HepG2 (cell line): ENCODE measurements around the gene TACC2. TPM values are rescaled to one million over a fixed set of nuclear protein-coding genes. Genes with fewer than 3 reads are reported as not detected.

Experiments used
- ATAC-seq: fragments of 200-7000 bp; cut with Tn5 transposase; 3 replicates; pipeline ENCODE4 v1.9.1; 2020; ENCODE audit warnings: mild to moderate bottlenecking, moderate library complexity
- BruUV-seq: library from RNA; stranded (reverse); fragments of 400-500 nt; replicated peaks from 2 replicates; lab custom pipeline; 2021; lab: Mats Ljungman, UMichigan
- CTCF ChIA-PET: fragments of 300-600 bp; formaldehyde crosslinking; extraction: SDS; loops from one replicate; lab custom pipeline; 2021; ENCODE audit warnings: low total read pairs, inconsistent platforms, low intra/inter-chr PET ratio; lab: Yijun Ruan, JAX
- POLR2A ChIA-PET: fragments of 350-600 bp; sonication (Branson Sonifier 250); formaldehyde crosslinking; loops from one replicate; lab custom pipeline; 2020; ENCODE audit warnings: antibody characterized with exemption, inconsistent platforms; lab: Yijun Ruan, JAX
- DNase-seq: peaks from one replicate; pipeline ENCODE4 v3.0.0-alpha.2; 2015; ENCODE audit warnings: low spot score
- FAIRE-seq: peaks from 3 replicates; lab custom pipeline; 2011; peaks lifted over from hg19 to GRCh38; lab: Jason Lieb, UNC
- H2AFZ ChIP-seq: one replicate; pipeline ENCODE4 v1.6.1; 2011; ENCODE audit warnings: low read length, inconsistent platforms
- H3K27ac ChIP-seq: fragments of 300-600 bp; 3 replicates; pipeline ENCODE4 v1.8.0; 2011; ENCODE audit warnings: mixed run types, mild to moderate bottlenecking, mixed read lengths, low read length, inconsistent platforms; ENCODE audit not compliant: insufficient read depth; ENCODE audit errors: extremely low read length
- H3K27me3 ChIP-seq, 2 experiments: fragments of 200-600 bp in 1 of 2; 2 replicates in 1 of 2; 3 replicates in 1 of 2; pipeline versions ENCODE4 v1.6.0 to v1.8.0; 2011; ENCODE audit warnings: low read length in 2 of 2, mild to moderate bottlenecking in 2 of 2, moderate library complexity in 2 of 2, inconsistent platforms in 1 of 2; ENCODE audit not compliant: insufficient read depth in 2 of 2, control insufficient read depth in 1 of 2
- H3K36me3 ChIP-seq, 2 experiments: fragments of 200-600 bp in 1 of 2; replicated peaks in 1 of 2; 2 replicates in 1 of 2; 3 replicates in 1 of 2; pipeline versions ENCODE4 v1.5.1 to v1.8.0; 2011; ENCODE audit warnings: low read length in 2 of 2, inconsistent platforms in 1 of 2; ENCODE audit not compliant: insufficient read depth in 2 of 2, control insufficient read depth in 1 of 2
- H3K4me1 ChIP-seq: 2 replicates; pipeline ENCODE4 v1.5.1; 2012; ENCODE audit warnings: low read length, inconsistent platforms; ENCODE audit not compliant: insufficient read depth
- H3K4me2 ChIP-seq: 2 replicates; pipeline ENCODE4 v1.6.0; 2011; ENCODE audit warnings: low read depth, low read length, inconsistent platforms
- H3K4me3 ChIP-seq, 3 experiments: fragments of 200-600 bp in 1 of 3; sonication (generic), shearing (Covaris generic) in 1 of 3; replicated peaks in 1 of 3; 2 replicates each; pipeline ENCODE4 v1.5.1; 2011 to 2016; ENCODE audit warnings: low read length in 3 of 3, inconsistent platforms in 2 of 3, low read depth in 2 of 3, mild to moderate bottlenecking in 2 of 3, control low read depth in 1 of 3, mixed read lengths in 1 of 3; ENCODE audit not compliant: insufficient read depth in 1 of 3
- H3K79me2 ChIP-seq: one replicate; pipeline ENCODE4 v1.6.1; 2011; ENCODE audit warnings: low read length, inconsistent platforms; ENCODE audit not compliant: insufficient read depth
- H3K9ac ChIP-seq: 2 replicates; pipeline ENCODE4 v1.6.0; 2011; ENCODE audit warnings: mild to moderate bottlenecking, low read depth, low read length, inconsistent platforms; ENCODE audit not compliant: insufficient read depth
- H3K9me3 ChIP-seq: 2 replicates; pipeline ENCODE4 v1.5.1; 2012; ENCODE audit warnings: mild to moderate bottlenecking, low read length
- H4K20me1 ChIP-seq: 2 replicates; pipeline ENCODE4 v1.6.0; 2011; ENCODE audit warnings: inconsistent platforms, mild to moderate bottlenecking, low read length, moderate library complexity; ENCODE audit not compliant: insufficient read depth
- HNF1B ChIP-seq: sonication (generic); formaldehyde crosslinking; IDR thresholded peaks from 2 replicates; pipeline ENCODE4 v1.5.1; 2020; ENCODE audit warnings: mild to moderate bottlenecking, moderate library complexity, missing genetic modification reagents
- KLF13 ChIP-seq: sonication (generic); formaldehyde crosslinking; IDR thresholded peaks from 2 replicates; pipeline ENCODE4 v1.4.0; 2020; ENCODE audit warnings: mild to moderate bottlenecking, missing genetic modification reagents
- TBP ChIP-seq: sonication (generic); formaldehyde crosslinking; IDR thresholded peaks from 2 replicates; pipeline ENCODE4 v1.5.0; 2020; ENCODE audit warnings: missing genetic modification reagents
- ZNF3 ChIP-seq: IDR thresholded peaks from 2 replicates; pipeline ENCODE4 v1.7.0; 2017; ENCODE audit warnings: inconsistent platforms
- ZNF660 ChIP-seq: sonication (generic); formaldehyde crosslinking; IDR thresholded peaks from 2 replicates; pipeline ENCODE4 v1.5.1; 2020; ENCODE audit warnings: mild to moderate bottlenecking, low read depth, missing genetic modification reagents, borderline replicate concordance
- ZNF83 ChIP-seq: sonication (generic); formaldehyde crosslinking; IDR thresholded peaks from 2 replicates; pipeline ENCODE4 v1.4.0; 2020; ENCODE audit warnings: missing genetic modification reagents, mild to moderate bottlenecking, borderline replicate concordance
- WGBS: methylation state at CpG from one replicate; pipeline ENCODE4 v1.1.6; 2017; ENCODE audit warnings: low lambda C conversion rate; 5-methylcytosine and 5-hydroxymethylcytosine counted together
- in situ Hi-C: cut with HindIII; loops from 2 replicates; pipeline ENCODE4 v1.10.0; 2017; ENCODE audit warnings: low pct_unique_long_range_greater_than_20kb; ENCODE audit not compliant: extremely low pct_ligation_motif_present
- intact Hi-C: fragments of 100-400 bp; cut with micrococcal nuclease; formaldehyde crosslinking; loops from one replicate; pipeline ENCODE4 v1.10.0; 2022; ENCODE audit not compliant: unreplicated experiment
- polyA plus RNA-seq, 8 experiments: library from polyadenylated mRNA; depleted of rRNA in 3 of 8; stranded (reverse) in 7 of 8; unstranded in 1 of 8; fragments of >200 nt; fragmentation: Illumina TruSeq in 4 of 8; extraction: Trizol in 4 of 8; gene quantifications; 2 replicates each; pipeline versions ENCODE4 v1.2.1 to v1.2.3, GENCODE V29; 2011 to 2016; ENCODE audit warnings: low read depth in 4 of 8, missing spikeins in 1 of 8, mixed read lengths in 1 of 8; ENCODE audit not compliant: insufficient read depth in 1 of 8
- total RNA-seq, 5 experiments: library from RNA; depleted of rRNA; stranded (reverse); fragments of >200 nt; fragmentation: Illumina TruSeq; extraction: Trizol; gene quantifications; 2 replicates each; pipeline ENCODE4 v1.2.3, GENCODE V29; 2016; ENCODE audit warnings: low read depth in 1 of 5
- TF ChIP-seq, protein P1 (sequence below): sonication (generic); formaldehyde crosslinking; IDR thresholded peaks from 2 replicates; pipeline ENCODE4 v1.5.0; 2020; ENCODE audit warnings: mild to moderate bottlenecking, missing genetic modification reagents, borderline replicate concordance
- TF ChIP-seq, protein P2 (sequence below): sonication (generic); formaldehyde crosslinking; conservative IDR thresholded peaks from 2 replicates; pipeline ENCODE4 v1.4.0; 2020; ENCODE audit warnings: missing genetic modification reagents

Gene TACC2
- total and polyA plus RNA-seq, 2 of the 13 experiments (the other 11 are each of a cell fraction or from before 2014, with no cell fraction given): 11.8 to 16.0 TPM

DNA sequence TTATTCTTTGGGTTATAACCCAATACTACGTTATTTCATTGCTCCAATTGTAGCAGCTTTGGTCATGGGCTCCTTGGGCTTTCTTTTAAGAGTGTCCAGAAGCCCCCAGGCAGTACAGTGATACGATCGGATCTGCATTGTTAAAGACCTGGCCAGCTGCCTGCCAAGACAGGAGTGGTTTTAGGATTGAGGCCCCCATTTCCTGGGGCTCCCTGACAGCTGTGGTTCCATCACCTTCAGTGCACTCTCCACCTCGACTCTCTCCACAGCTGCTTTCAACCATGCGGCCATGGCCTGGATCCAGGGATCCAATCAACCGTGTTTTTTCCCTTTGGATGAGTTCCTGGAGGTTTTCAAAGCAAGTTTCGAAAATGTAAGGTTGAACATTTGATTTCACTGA lies 158.7 kb downstream of the TACC2 start:
- FAIRE-seq: no peak
- TSS peak; percentile 6 for BruUV-seq
- no peak for ATAC-seq
- Histone ChIP-seq H4K20me1 (peaks cover 8% of the 10 kb centered on the region), H3K4me3 (no peak overlapping the region), H3K79me2 (peaks cover 3% of the 10 kb centered on the region), H3K9me3 (no peaks in the 10 kb centered on the region), H3K36me3 (peaks cover 22 to 42% of the 10 kb centered on the region in 2 experiments; a peak in 4 of 5 replicates), H2AFZ (no peak overlapping the region), H3K27me3 (no peaks in the 10 kb centered on the region), H3K9ac (no peak overlapping the region), H3K4me2 (no peak overlapping the region), H3K4me1 (peaks cover 31% of the 10 kb centered on the region), H3K27ac (no peak overlapping the region)
- in situ Hi-C loops: no loop called here
- ChIA-PET POLR2A (no interaction called here), CTCF (no interaction called here)
- intact Hi-C loops: loop anchor here (10.0 kb wide), 1 partner anchor 117 kb away; no protein-coding TSS in a partner anchor
- no peak for TF ChIP-seq HNF1B (CRISPR knock-in tag)
- TF ChIP-seq ZNF3 (CRISPR knock-in tag): no peak
- no peak for TF ChIP-seq KLF13 (CRISPR knock-in tag)
- no peak for TF ChIP-seq ZNF83 (CRISPR knock-in tag)
- TF ChIP-seq, protein P1, sequence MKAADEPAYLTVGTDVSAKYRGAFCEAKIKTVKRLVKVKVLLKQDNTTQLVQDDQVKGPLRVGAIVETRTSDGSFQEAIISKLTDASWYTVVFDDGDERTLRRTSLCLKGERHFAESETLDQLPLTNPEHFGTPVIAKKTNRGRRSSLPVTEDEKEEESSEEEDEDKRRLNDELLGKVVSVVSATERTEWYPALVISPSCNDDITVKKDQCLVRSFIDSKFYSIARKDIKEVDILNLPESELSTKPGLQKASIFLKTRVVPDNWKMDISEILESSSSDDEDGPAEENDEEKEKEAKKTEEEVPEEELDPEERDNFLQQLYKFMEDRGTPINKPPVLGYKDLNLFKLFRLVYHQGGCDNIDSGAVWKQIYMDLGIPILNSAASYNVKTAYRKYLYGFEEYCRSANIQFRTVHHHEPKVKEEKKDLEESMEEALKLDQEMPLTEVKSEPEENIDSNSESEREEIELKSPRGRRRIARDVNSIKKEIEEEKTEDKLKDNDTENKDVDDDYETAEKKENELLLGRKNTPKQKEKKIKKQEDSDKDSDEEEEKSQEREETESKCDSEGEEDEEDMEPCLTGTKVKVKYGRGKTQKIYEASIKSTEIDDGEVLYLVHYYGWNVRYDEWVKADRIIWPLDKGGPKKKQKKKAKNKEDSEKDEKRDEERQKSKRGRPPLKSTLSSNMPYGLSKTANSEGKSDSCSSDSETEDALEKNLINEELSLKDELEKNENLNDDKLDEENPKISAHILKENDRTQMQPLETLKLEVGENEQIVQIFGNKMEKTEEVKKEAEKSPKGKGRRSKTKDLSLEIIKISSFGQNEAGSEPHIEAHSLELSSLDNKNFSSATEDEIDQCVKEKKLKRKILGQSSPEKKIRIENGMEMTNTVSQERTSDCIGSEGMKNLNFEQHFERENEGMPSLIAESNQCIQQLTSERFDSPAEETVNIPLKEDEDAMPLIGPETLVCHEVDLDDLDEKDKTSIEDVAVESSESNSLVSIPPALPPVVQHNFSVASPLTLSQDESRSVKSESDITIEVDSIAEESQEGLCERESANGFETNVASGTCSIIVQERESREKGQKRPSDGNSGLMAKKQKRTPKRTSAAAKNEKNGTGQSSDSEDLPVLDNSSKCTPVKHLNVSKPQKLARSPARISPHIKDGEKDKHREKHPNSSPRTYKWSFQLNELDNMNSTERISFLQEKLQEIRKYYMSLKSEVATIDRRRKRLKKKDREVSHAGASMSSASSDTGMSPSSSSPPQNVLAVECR (CRISPR knock-in tag): no peak
- TF ChIP-seq, protein P2, sequence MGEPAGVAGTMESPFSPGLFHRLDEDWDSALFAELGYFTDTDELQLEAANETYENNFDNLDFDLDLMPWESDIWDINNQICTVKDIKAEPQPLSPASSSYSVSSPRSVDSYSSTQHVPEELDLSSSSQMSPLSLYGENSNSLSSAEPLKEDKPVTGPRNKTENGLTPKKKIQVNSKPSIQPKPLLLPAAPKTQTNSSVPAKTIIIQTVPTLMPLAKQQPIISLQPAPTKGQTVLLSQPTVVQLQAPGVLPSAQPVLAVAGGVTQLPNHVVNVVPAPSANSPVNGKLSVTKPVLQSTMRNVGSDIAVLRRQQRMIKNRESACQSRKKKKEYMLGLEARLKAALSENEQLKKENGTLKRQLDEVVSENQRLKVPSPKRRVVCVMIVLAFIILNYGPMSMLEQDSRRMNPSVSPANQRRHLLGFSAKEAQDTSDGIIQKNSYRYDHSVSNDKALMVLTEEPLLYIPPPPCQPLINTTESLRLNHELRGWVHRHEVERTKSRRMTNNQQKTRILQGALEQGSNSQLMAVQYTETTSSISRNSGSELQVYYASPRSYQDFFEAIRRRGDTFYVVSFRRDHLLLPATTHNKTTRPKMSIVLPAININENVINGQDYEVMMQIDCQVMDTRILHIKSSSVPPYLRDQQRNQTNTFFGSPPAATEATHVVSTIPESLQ: no peak
- no peak for TF ChIP-seq ZNF660 (CRISPR knock-in tag)
- no peak for TF ChIP-seq TBP (CRISPR knock-in tag)
- no peak for DNase-seq
- WGBS: 91% methylated on average over 7 of the region's 7 CpGs
